GM12864 (cell line): Measurements from ENCODE around the gene PYDC2.

Source experiments
- DNase-seq: peaks from one replicate; pipeline ENCODE4 v3.0.0-alpha.2; 2011; ENCODE audit warnings: low read depth
- H3K4me3 ChIP-seq: 2 replicates; pipeline ENCODE4 v1.5.1; 2011; ENCODE audit warnings: mild to moderate bottlenecking, low read depth, low read length, control low read depth
- TF ChIP-seq, protein P1 (sequence below): IDR thresholded peaks from 2 replicates; pipeline ENCODE4 v1.5.1; 2011; ENCODE audit warnings: low read depth, mild to moderate bottlenecking, moderate library complexity, low read length, control low read depth, inconsistent platforms; ENCODE audit errors: missing control alignments

Gene PYDC2

DNA sequence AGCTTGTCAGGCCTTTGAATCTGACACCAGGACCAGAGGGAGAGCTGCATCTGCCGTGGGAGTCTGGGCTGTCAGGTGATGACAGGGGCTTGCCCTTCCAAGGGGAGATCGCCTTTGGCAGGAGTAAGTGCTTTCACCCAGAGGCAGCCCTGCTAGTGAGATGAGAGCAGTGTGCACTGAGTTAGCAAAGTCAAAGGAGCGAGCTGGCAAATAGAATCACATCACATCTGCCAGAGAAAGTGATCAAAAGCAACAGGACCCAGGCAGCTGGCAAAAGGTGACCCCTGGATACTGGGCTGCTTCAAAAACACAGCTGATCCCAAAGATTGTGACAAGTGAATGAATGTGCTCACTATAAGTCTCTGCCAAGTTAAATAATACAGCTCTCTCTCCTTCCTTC is 36.1 kb upstream of the PYDC2 start:
- H3K4me3 ChIP-seq = no peak overlapping the region
- TF ChIP-seq, protein P1, sequence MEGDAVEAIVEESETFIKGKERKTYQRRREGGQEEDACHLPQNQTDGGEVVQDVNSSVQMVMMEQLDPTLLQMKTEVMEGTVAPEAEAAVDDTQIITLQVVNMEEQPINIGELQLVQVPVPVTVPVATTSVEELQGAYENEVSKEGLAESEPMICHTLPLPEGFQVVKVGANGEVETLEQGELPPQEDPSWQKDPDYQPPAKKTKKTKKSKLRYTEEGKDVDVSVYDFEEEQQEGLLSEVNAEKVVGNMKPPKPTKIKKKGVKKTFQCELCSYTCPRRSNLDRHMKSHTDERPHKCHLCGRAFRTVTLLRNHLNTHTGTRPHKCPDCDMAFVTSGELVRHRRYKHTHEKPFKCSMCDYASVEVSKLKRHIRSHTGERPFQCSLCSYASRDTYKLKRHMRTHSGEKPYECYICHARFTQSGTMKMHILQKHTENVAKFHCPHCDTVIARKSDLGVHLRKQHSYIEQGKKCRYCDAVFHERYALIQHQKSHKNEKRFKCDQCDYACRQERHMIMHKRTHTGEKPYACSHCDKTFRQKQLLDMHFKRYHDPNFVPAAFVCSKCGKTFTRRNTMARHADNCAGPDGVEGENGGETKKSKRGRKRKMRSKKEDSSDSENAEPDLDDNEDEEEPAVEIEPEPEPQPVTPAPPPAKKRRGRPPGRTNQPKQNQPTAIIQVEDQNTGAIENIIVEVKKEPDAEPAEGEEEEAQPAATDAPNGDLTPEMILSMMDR = no peak
- no peak for DNase-seq

DNA sequence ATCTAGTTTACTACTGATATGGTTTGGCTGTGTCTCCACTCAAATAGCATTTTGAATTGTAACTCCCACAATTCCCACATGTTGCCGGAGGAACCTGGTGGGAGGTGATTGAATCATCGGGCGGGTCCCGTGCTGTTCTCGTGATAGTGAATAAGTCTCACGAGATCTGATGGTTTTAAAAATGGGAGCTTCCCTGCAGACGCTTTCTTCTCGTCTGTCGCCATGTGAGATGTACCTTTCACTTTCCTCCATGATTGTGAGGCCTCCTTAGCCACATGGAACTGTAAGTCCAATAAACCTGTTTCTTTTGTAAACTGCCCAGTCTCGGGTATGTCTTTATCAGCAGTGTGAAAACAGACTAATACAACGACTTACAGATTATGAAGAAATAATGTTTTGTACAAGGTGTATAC is 35.6 kb upstream of the PYDC2 start:
- H3K4me3 ChIP-seq = no peak overlapping the region
- TF ChIP-seq, protein P1 = no peak
- DNase-seq = no peak

GRCh38 chr3:191426311-191426710 is 34.7 kb upstream of the PYDC2 start:
- no peak for DNase-seq
- TF ChIP-seq, protein P1 = no peak
- no peak overlapping the region for H3K4me3 ChIP-seq

- TF ChIP-seq, protein P1 = no peak
- DNase-seq = no peak
- no peak overlapping the region for H3K4me3 ChIP-seq
These were observed 32.8 kb upstream of the PYDC2 start for GRCh38 chr3:191428177-191428576.

GRCh38 chr3:191430103-191430502 is 30.9 kb upstream of the PYDC2 start:
- TF ChIP-seq, protein P1 = no peak
- H3K4me3 ChIP-seq = no peak overlapping the region
- no peak for DNase-seq

DNA sequence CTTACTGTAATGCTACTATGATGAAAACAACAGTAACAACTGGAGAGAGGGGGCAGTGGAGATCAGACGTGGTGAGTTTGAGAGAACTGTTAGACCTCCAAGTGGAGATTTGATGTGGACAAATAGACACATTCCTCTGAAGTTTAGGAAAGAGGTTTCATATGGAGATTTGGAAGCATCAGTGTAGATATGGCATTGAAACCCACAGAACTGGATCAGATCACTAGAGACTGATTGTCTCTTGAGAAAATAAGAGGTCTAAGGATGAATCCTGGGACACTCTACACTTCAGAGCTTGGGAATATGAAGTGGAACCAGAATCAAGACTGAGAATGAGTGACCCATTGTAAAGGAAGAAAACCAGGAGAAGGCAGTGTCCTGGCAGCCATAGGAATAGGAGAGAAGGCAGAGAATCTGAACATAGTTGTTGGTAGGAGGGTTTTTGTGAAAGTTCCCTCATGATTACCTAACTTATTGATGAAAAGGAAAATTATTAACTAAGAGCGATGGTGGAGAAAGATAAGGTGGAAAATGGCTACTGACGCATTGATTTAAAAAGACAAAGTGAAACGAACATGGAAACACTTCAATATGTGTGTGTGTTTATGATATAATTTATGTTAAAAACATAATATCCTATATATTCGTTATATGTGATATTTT is 29.7 kb upstream of the PYDC2 start:
- TF ChIP-seq, protein P1 = no peak
- no peak for DNase-seq

GRCh38 chr3:191432162-191432561 is 28.8 kb upstream of the PYDC2 start:
- no peak for DNase-seq
- H3K4me3 ChIP-seq = no peak overlapping the region
- TF ChIP-seq, protein P1 = no peak

More for the DNA sequence above, 29.7 kb upstream of the PYDC2 start:
- no peak overlapping the region for H3K4me3 ChIP-seq
